GM19025 (cell line): ENCODE data around the gene CTU1.

Experiments
- ATAC-seq: cut with Tn5 transposase; IDR thresholded peaks from one replicate; pipeline ENCODE4 v1.9.1; 2021; ENCODE audit warnings: mild to moderate bottlenecking, low read depth, moderate library complexity; ENCODE audit not compliant: unreplicated experiment

Gene CTU1

GRCh38 chr19:51084505-51084904, 23.7 kb downstream of the CTU1 start:
- ATAC-seq: no peak

GRCh38 chr19:51083783-51084182, 24.4 kb downstream of the CTU1 start:
- no peak for ATAC-seq

- ATAC-seq: no peak
These were observed 25.0 kb downstream of the CTU1 start for GRCh38 chr19:51083181-51083580.

GRCh38 chr19:51082611-51083010, 25.6 kb downstream of the CTU1 start, which contains the start of gene KLK14:
Gene KLK14, minus strand, starts transcription at chr19:51082887. Its CDS starts 273 bp downstream, at chr19:51082614.
- ATAC-seq: no peak

GRCh38 chr19:51081476-51081875, 26.7 kb downstream of the CTU1 start:
- ATAC-seq: no peak

- ATAC-seq: no peak
These were observed 28.6 kb downstream of the CTU1 start for GRCh38 chr19:51079481-51080110.

- no peak for ATAC-seq
These were observed 29.5 kb downstream of the CTU1 start for GRCh38 chr19:51078731-51079130.

- no peak for ATAC-seq
These were observed 30.1 kb downstream of the CTU1 start for GRCh38 chr19:51078104-51078503.

GRCh38 chr19:51076631-51077213, 31.5 kb downstream of the CTU1 start:
- ATAC-seq: no peak

- no peak for ATAC-seq
These were observed 32.2 kb downstream of the CTU1 start for GRCh38 chr19:51075998-51076397.

- ATAC-seq: no peak
These were observed 37.2 kb downstream of the CTU1 start for GRCh38 chr19:51071095-51071405.

GRCh38 chr19:51070334-51071094, 37.7 kb downstream of the CTU1 start:
- no peak for ATAC-seq

GRCh38 chr19:51066393-51067186, 41.6 kb downstream of the CTU1 start:
- ATAC-seq: no peak

- ATAC-seq: no peak
These were observed 42.8 kb downstream of the CTU1 start for GRCh38 chr19:51065221-51065960.

- ATAC-seq: no peak
These were observed 43.5 kb downstream of the CTU1 start, which contains the start of gene KLK13 for GRCh38 chr19:51064534-51065220. Gene KLK13, minus strand, starts transcription at chr19:51065092. Its CDS starts 25 bp downstream, at chr19:51065067.

- ATAC-seq: no peak
These were observed 44.5 kb downstream of the CTU1 start for GRCh38 chr19:51063664-51064063.

- ATAC-seq: no peak
These were observed 47.2 kb downstream of the CTU1 start for GRCh38 chr19:51060973-51061372.

- no peak for ATAC-seq
These were observed 47.9 kb downstream of the CTU1 start for GRCh38 chr19:51060336-51060735.

- ATAC-seq: no peak
These were observed 48.5 kb downstream of the CTU1 start for GRCh38 chr19:51059715-51060114.

- ATAC-seq: no peak
These were observed 52.3 kb downstream of the CTU1 start for GRCh38 chr19:51055866-51056265.
